GM13977 (cell line): ENCODE measurements around the gene DQX1.

Experiments used
- DNase-seq: peaks from one replicate; pipeline ENCODE4 v3.0.0; 2012; ENCODE audit warnings: low spot score
- CTCF ChIP-seq: IDR thresholded peaks from 2 replicates; pipeline ENCODE4 v1.5.1; 2012; ENCODE audit warnings: mild to moderate bottlenecking, control low read depth; ENCODE audit not compliant: insufficient read depth; ENCODE audit errors: extremely low read depth, missing control alignments
- in situ Hi-C: fragments of 300-500 bp; cut with MboI; formaldehyde crosslinking; loops from one replicate; pipeline ENCODE4 v1.12.0; 2022; ENCODE audit warnings: low sequenced_read_pairs, low pct_unique_long_range_greater_than_20kb, mixed read lengths, inconsistent platforms; ENCODE audit not compliant: unreplicated experiment

DQX1 gene

DNA sequence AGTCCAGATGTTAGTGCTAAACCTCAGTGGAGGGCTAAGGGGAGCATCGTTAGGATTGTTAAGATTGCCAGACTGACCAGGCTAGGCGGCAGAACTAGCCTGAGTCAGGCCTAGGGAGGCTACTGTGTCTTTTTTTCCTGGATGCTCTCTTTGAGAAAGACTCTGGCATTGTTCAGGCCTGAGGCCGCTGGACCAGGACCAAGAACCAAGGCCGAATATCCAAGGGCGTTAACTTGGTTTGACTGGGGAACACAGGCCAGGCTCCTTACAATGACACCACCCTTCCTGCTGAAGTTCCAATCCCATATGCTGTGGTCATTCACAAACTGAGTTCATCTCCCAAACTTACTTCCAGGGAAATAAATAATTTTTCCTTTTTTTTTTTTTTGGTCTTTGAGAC, 14.3 kb upstream of the DQX1 start:
- TF ChIP-seq CTCF, result no peak
- DNase-seq, result no peak
- in situ Hi-C loops, result no loop called here

GRCh38 chr2:74538881-74539339, 12.9 kb upstream of the DQX1 start:
- TF ChIP-seq CTCF, result no peak
- peak; percentile 73 for DNase-seq
- in situ Hi-C loops, result no loop called here

- DNase-seq, result no peak
- no peak for TF ChIP-seq CTCF
- in situ Hi-C loops, result no loop called here
Observed at GRCh38 chr2:74537140-74537539, 11.1 kb upstream of the DQX1 start.

DNA sequence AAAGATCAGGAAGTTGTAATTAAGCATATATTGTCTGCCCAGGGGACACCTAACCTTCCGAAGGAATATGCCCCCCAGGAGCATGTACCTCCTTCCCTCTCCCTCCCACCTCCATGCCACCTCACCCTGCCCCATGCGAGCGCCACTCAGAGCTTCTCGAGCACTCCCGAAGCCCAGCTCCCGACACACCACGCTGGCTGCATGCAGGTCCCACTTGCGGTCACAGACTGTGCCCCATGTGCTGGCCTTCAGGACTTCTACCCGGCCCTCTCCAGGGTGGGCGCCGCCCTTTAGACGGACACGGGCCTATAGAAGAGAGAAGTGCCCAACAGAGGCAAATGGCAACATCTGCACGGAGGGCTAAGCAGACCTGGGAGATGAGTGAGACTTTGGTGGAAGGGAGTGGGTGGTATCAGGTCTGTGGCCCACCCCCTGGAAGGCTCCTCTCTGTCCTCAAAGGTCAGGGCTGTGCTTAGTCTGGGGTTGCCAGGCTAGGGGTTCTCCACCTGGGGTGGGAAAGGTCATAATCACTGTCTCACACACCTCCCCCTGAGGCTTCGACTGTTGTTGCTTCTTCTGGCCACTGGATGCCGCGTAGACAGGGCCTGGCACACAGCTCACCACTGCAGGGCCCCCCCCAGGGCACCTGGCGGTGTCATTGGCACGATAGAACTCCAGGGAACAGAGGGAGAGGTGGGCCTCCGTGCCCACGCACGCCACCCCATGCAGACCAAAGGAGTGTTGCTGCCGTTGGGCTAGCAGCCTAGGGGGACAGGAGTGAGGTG, 10.3 kb upstream of the DQX1 start:
- no peak for TF ChIP-seq CTCF
- no peak for DNase-seq
- in situ Hi-C loops, result no loop called here

- in situ Hi-C loops, result no loop called here
- no peak for DNase-seq
- no peak for TF ChIP-seq CTCF
Observed at GRCh38 chr2:74535440-74535965, 9.5 kb upstream of the DQX1 start.

DNA sequence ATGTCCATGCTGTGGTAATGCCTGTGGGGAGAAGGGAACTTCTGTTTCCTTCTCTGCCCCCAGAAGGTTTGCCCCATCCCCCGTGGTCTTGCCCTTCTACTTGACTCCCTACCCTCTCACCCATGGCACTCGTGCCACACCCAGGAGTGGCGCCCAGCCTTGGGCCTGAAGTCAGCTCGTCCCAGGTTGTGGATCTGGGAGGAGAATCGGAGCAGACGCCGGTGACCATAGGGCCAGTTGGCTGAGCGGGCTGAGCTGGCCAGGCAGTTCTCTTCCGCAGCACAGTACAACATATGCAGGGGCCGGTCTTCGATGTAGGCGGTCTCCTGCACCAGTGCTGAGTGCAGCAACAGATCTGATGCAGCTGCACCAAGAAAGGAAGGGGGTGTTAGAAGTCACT, 8.4 kb upstream of the DQX1 start:
- no peak for DNase-seq
- in situ Hi-C loops, result no loop called here
- TF ChIP-seq CTCF, result no peak
